ENCODE results near the gene MRPL42.

The MRPL42 gene

GRCh38 chr12:93500667-93501066, 33.4 kb downstream of the MRPL42 start:
- no peak for FAIRE-seq

- no peak for FAIRE-seq
These were observed 35.7 kb downstream of the MRPL42 start for GRCh38 chr12:93502802-93503623.

- no peak for FAIRE-seq
These were observed 39.9 kb downstream of the MRPL42 start for GRCh38 chr12:93507165-93507564.

- FAIRE-seq, result no peak
These were observed 42.2 kb downstream of the MRPL42 start for GRCh38 chr12:93509506-93509905.

- no peak for FAIRE-seq
These were observed 47.5 kb downstream of the MRPL42 start for GRCh38 chr12:93514853-93515252.

- FAIRE-seq, result no peak
These were observed 51.4 kb downstream of the MRPL42 start for GRCh38 chr12:93518725-93519124.

GRCh38 chr12:93519859-93520258, 52.5 kb downstream of the MRPL42 start:
- FAIRE-seq, result no peak

- FAIRE-seq, result no peak
These were observed 53.1 kb downstream of the MRPL42 start for GRCh38 chr12:93520454-93520853.

GRCh38 chr12:93521225-93522080, 54.1 kb downstream of the MRPL42 start:
- no peak for FAIRE-seq

- FAIRE-seq, result no peak
These were observed 57.2 kb downstream of the MRPL42 start for GRCh38 chr12:93524386-93525133.

- FAIRE-seq, result no peak
These were observed 59.6 kb downstream of the MRPL42 start for GRCh38 chr12:93526786-93527428.

GRCh38 chr12:93530358-93530757, 63.0 kb downstream of the MRPL42 start:
- no peak for FAIRE-seq

- FAIRE-seq, result no peak
These were observed 66.0 kb downstream of the MRPL42 start for GRCh38 chr12:93533310-93533709.

- no peak for FAIRE-seq
These were observed 68.9 kb downstream of the MRPL42 start for GRCh38 chr12:93536111-93536765.

- FAIRE-seq, result no peak
These were observed 69.6 kb downstream of the MRPL42 start for GRCh38 chr12:93536766-93537488.

- FAIRE-seq, result no peak
These were observed 70.5 kb downstream of the MRPL42 start for GRCh38 chr12:93537769-93538168.

GRCh38 chr12:93539821-93540220, 72.5 kb downstream of the MRPL42 start:
- no peak for FAIRE-seq

- FAIRE-seq, result no peak
These were observed 73.2 kb downstream of the MRPL42 start for GRCh38 chr12:93540466-93540865.

GRCh38 chr12:93541578-93542225, 74.4 kb downstream of the MRPL42 start:
- FAIRE-seq, result no peak

- FAIRE-seq, result no peak
These were observed 80.5 kb downstream of the MRPL42 start for GRCh38 chr12:93547778-93548177.

GRCh38 chr12:93549174-93549573, 81.9 kb downstream of the MRPL42 start:
- no peak for FAIRE-seq
